HG02610 (cell line): Measurements from ENCODE around the gene OSCP1.
"Not testable (repeated sequence)": the region's sequence is repeated elsewhere in the genome, so short reads cannot be mapped to it uniquely, and the experiment has no call there.

Experiments
- ATAC-seq: cut with Tn5 transposase; IDR thresholded peaks from one replicate; pipeline ENCODE4 v1.9.1; 2021; ENCODE audit warnings: mild to moderate bottlenecking, moderate library complexity; ENCODE audit not compliant: unreplicated experiment

OSCP1 gene, protein sequence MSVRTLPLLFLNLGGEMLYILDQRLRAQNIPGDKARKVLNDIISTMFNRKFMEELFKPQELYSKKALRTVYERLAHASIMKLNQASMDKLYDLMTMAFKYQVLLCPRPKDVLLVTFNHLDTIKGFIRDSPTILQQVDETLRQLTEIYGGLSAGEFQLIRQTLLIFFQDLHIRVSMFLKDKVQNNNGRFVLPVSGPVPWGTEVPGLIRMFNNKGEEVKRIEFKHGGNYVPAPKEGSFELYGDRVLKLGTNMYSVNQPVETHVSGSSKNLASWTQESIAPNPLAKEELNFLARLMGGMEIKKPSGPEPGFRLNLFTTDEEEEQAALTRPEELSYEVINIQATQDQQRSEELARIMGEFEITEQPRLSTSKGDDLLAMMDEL

DNA sequence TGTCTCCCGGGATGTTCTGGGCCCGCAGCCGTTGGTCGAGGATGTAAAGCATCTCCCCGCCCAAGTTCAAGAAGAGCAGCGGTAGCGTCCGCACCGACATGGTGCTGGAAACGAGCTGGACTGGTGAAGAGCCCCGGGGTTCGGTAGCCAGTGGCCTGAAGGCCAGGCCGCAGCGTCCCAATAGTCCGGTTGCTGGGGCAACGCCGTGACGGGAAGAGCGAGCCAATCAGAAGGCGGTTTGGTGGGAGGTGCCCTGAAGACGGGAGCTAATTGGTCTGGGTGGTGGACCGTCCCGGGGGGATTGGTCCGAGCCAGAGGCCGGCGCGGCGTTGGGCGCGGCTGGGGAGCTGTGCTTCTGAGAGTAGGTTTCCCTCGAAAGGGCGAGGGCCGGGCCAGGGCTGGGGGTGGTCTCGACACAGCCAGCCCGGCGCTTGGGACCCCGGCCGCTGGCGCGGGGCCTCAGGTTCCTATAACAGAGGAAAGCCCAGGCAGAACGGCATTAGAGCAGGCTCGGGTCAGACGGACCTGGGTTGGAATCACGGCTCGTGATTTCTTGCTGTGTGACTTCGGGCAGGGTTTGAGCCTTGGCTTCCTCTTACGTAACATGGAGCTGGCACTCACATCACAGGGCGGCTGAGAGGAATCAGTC, at the start of gene OSCP1:
OSCP1 (minus strand) TSS at position 182 of the 649 bp plus-strand sequence; CDS start at position 100, 82 bp downstream.
- peak; percentile 96 for ATAC-seq

DNA sequence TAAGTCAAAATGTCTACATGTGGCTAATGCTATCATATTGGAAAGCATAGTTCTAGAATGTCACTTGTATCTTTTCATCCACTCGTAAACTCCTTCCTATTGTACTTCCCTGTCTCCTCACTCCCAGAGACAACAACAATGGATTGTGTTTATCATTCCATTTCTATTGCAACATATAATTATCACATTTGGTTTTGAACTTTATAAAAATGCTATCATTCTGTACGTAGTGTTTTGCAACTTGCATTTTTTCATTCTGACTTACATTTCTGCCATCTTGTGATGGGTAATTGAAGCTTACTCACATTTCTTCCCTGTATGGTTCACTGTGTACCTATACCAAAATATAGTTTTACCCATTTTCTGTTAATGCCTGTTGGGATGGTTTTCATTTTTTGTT, 47.0 kb upstream of the OSCP1 start:
- ATAC-seq: no peak

DNA sequence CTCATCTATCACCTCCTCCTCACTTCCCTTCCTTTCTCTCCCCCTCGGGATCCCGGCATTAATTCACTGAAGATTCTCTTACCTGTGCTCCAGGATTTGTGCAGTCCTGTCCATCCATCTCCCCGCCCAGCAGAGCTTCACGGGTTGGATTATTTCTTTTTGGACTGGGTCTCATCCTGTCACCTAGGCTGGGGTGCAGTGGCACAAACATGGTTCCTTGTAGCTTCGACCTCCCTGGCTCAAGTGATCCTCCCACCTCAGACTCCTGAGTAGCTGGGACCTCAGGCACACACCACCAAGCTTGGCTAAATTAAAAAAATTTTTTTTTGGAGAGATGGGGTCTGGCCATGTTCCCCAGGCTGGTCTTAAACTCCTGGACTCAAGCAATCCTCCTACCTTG, 44.7 kb upstream of the OSCP1 start:
- ATAC-seq: no peak

DNA sequence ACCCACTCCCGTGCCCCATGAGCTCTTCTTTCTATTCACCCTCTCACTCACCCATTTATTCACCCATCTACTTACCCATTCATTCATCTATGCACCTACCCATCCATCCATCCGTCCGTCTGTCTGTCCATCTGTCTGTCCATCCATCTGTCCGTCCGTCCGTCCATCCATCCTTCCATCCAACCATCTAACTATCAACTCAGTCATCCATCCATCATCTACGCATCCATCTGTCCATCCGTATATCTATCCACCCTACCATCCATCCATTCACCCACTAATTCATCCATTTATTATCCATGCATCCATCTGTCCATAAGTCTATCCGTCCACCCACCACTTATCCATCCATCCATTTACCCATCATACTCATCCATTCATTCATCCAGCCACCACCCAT, 43.3 kb upstream of the OSCP1 start:
- ATAC-seq: no peak

DNA sequence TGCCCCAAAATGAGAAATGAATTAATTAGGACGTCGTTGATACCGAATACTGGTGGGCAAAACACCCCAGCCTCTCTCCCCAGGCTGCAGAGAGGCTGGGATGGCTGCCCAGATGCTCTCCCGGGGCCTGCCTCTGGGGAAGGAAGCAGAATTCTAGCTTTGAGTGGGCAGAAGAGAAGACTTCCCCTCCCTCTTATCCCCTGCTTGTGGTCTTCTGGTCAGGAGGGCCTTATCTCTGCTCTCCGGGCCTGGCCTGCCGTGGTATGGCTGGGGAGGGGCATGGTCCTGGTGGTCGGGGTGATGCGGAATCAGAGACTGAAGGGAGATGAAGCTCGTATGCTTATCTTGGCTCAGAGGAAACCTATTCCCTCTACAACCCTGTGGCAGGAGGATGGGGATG, 42.2 kb upstream of the OSCP1 start:
- no peak for ATAC-seq

DNA sequence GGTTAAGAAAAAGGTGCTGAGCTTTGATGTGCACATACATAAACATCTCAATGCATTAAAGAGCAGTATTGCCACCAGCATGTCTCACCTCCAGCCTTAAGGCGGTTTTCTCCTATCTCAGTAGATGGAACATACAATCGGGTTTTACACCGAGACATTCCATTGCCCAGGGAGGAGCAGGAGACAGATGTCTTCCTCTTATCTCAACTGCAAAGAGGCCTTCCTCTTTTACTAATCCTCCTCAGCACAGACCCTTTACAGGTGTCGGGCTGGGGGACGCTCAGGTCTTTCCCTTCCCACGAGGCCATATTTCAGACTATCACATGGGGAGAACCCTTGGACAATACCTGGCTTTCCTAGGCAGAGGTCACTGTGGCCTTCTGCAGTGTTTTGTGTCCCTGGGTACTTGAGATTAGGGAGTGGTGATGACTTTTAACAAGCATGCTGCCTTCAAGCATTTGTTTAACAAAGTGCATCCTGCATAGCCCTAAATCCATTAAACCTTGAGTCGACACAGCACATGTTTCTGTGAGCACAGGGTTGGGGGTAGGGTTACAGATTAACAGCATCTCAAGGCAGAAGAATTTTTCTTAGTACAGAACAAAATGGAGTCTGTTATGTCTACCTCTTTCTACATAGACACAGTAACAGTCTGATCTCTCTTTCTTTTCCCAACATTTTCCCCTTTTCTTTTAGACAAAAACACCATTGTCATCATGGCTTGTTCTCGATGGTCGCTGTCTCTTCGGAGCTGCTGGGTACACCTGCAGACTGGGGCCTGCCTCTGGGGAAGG, 39.2 kb upstream of the OSCP1 start:
- not testable (repeated sequence) for ATAC-seq

DNA sequence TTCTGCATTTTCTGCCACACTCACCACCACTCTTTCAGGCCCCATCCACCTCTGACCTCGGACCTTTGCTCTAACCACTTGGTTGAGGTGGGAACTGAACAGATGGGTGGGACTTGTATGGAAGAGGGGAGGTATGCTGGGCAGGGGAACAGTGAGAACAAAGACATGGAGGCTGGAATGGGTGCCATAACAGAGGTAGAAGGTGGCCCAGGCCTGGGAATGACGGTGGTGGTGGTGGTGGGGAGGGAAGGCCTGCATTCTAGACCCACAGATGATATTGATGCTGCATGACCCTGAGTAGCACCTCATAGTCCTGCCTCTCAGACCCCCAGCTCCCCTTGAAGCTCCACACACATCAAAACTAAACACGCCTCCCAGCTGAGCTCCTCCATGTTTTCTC, 37.7 kb upstream of the OSCP1 start:
- ATAC-seq: no peak

DNA sequence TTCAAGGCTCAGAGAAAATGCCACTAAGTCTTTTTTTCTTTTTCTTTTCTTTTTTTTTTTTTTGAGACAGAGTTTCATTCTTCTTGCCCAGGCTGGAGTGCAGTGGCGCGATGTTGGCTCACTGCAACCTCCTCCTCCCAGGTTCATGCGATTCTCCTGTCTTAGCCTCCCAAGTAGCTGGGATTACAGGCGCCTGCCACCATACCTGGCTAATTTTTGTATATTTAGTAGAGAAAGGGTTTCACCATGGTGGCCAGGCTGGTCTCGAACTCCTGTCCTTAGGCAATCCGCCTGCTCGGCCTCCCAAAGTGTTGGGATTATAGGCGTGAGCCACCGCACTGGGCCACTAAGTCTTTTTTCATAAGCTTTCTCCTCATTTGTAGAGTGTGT, 37.1 kb upstream of the OSCP1 start:
- not testable (repeated sequence) for ATAC-seq

DNA sequence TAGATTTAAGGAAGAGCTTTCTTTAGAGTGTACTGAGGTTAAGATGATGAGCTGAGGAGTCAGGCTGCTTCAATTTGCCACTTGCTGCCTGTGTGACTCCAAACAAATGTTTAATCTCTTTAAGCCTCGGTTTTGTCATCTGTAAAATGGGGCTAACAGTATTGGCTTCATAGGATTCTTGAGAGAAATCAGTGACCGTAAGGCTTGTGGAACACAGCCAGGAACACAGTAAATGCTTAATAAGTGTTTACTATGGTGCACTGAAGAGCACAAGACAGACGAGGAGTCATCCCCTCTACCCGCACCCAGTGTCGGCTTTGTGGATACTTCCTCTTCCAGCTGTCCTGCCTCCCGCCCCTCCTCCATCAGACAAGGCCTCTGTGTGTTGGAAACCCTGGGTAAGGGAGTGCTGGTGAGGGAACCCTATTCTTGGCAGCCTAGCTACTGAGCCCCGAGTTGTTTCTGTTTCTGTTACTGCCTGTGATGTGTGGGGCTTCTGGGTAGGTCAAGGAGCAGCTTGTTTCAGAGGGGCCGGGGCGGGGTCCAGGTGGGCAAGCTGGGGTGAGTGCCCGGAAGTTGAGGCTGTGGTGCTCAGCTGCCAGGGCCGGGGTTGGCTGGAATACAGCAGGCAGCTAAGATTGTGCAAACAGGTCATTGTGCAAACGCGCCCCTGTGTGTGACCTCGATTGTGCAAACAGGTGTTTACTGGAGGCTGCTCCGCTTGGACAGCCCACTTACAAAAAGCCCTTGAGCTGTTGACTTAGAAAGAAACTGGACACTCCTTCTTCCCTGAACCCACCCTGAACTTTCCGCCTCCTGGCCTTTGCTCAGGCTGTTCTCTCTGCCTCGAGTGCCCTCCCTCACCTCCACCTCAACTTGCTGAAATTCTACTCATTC, 36.4 kb upstream of the OSCP1 start:
- no peak for ATAC-seq

DNA sequence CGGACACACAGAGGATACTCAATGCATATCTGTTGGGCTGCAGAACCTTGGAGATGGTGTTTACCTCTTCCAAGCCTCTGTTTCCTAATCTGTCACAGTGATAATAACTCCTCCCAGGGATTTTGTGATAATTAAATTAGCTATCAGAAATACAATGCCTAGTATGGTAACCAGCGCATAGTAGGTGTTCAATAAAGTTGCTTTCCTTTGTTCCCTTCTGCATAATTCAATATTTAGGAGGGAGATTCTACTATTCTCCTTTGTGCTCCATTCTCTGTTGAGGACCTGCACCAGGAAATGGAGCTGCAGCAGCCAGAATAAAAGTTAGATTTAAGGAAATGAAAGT, 35.8 kb upstream of the OSCP1 start:
- ATAC-seq: no peak

DNA sequence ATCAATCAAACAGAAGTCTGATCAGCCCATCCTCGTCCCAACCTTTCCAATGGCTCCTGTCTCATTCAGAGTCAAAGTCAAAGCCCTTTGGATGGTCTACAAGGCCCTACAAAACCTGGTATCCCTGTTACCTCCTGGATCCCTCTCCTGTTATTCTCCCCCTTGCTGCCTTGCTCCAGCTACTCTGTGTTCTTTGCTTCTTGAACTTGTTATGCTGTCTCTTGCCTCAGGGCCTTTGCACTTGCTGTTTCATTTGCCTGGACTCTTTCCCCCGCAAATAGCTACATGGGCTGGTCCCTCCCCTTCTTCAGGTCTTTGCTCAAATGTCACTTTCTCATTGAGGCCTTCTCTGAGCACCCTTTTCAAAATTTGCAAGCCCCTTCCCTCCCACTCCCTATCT, 33.8 kb upstream of the OSCP1 start:
- ATAC-seq: no peak

DNA sequence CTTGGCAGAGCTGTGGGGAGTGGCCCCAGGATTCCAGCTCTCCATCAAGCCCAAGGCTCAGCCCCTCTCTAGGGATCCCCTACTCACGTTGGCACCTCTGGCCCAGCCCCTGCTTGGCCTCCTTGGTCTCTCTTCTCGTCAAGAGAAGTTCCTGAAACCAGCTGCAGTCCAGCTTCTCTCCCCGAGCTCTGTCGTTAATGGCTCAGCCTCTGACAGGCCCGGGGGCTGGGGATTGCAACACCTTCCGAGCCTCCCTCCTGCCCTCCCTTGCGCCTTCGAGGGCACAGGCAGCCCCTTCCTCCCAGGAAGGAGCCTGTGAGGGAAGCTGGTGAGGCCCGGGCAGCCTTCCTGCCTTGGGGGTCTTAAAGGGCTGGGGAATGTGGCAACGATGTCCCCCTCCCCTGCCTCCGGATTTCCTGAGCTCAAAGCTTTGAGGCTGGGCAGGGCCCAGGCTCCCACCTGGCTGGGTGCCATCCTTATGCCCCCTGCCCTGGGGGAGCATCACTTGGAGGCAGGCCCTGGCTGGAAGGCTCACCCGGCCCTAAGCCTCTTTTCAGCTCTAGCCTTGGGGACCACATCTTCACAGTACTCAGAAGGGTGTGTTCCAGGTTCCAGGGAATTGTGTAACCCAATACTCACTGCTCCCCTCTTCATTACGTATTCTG, 32.6 kb upstream of the OSCP1 start, which contains the start of gene CSF3R:
CSF3R (minus strand) TSS at position 190 of the 665 bp plus-strand sequence. CDS start 3,417 bp downstream, outside the sequence.
- no peak for ATAC-seq

DNA sequence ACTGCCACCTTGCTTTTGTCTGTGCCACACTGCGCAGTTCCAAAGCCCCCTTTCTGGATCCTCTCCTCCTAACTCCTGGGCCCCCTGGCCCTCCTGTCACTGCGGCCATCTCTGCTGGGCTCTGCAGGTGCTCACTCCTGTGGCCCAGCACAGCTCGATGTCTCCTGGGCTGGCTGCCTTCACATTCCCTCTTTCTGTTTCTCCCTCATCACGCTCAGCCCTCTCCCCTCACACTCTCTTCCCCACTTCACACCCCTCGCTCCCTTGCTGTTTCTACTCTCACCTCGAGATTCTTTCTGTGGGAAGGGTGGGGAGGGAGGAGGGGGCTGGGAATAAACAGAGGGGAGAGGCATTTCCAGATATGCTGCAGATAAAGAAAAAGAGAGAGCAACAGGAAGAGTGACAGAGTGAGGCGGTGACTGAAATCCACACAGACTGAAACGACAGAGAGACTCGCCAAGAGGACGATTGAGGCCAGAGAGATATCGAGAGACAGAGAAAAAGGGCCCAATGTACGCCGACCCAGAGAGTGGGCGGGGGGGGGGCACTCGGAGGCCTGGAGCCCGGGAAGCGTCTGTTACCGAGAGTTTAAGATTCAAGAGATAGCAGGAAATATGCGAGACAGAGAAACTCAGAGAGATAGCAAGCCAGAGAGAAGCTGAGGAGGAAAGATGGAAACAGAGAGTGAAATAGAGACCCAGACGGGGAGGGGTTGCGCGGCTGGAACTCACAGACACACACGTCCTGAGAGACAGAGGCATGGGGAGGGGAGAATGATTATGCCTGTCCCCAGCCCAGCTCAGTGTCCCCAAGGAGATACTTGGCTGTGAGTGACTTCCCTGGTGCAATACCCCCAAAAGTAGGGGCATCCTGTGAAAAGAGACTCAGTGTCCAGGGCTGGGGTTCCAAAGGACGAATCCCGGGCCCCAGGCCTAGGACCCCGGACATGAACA, 31.8 kb upstream of the OSCP1 start:
- ATAC-seq: no peak

DNA sequence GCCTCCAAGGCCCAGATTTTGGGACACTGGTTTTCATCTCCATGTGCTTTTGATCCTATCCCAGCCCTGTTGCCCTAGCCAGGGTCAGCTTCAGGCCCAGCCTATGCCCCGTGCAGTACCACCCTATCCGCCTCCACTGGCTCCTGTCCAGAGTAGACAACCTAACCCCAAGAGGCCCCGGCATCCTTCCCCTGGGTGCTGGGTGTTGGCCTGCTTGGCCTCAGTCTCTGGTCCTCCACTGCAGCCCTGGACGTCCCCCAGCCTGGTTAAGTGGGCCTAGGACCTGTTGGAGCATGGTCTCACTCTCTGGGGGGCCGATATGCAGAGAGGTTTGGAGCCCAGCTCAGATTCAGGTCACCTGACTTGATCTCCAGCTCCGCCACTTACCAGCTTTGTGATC, 30.8 kb upstream of the OSCP1 start:
- no peak for ATAC-seq

DNA sequence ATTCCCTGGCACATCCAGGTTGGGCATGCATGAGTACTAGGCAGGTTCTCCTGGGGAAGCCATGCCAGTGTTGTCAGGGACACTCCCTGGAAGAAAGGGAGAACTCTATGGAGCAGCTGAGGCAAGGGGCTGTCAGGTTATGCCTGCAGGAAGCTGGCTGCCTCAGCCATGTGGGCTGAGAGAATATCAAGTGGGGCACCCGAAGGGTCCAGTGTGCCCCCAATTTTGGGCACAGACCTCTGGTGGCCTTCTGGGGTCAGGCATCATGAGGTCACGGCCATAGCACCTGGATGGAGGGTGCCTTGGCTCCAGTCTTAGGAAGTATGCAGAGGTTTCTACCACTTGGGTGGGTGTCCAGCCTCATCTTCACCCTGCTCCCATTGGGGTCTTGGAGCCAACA, 29.9 kb upstream of the OSCP1 start:
- ATAC-seq: no peak

DNA sequence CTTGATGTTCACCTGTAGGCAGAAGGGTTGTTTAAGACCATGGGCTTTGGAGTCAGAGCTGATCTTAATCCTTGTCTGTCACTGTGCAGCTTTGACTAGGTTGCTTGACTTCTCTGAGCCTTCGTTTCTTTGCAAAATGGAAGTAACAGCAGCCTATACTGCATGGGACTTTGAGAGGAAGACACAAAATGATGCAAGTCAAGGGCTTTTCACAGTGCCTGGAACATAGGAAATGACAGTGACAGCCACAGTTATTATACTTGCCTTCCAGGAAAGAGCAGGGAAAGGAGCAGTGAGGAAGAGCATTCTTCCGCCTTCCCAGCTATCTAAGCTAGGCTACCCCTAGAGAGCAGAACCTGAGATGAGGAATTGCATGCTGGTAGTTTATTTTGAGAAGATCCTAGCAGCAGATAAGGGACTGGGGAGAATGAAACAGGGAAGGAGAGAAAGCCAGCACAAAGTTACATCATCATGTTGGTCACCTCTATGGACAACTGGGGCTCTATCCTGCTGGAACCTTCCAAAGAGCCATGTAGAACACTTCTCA, 29.3 kb upstream of the OSCP1 start:
- no peak for ATAC-seq

DNA sequence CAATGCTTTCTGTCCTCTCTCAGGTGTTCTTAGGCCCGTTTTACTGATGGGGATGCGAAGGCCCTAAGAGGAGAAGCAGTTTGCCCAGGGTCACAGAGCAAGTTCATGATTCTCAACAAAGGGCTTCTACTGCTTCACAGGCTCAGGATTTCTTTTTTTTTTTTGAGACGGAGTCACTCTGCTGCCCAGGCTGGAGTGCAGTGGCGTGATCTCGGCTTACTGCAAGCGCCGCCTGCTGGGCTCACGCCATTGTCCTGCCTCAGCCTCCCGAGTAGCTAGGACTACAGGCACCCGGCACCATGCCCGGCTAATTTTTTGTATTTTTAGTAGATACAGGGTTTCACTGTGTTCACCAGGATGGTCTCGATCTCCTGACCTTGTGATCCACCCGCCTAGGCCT, 27.4 kb upstream of the OSCP1 start:
- not testable (repeated sequence) for ATAC-seq

DNA sequence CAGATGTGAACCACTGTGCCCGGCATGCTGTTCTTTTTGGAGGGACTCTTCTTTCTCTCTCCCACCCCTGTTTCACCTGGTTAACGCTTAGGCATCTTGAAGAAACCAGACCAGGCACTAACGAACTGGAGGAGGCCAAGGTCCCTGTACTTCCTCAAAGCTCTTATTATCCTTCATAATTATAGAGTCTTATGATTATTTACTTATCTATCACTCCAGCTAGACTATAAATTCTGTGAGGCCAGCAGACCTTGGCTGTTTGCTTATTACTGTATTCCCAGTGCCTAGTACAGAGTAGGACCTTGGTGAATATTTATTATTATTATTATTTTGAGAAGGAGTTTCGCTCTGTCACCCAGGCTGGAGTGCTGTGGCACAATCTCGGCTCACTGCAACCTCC, 26.7 kb upstream of the OSCP1 start:
- ATAC-seq: no peak
